Endothelial cell (in vitro differentiated cells): Measurements from ENCODE around the gene TLX2. TPM values are rescaled to one million over a fixed set of nuclear protein-coding genes. Genes with fewer than 3 reads are reported as not detected.

Experiments used
- DNase-seq: peaks from one replicate; pipeline ENCODE4 v3.0.0; 2021; ENCODE audit warnings: low spot score
- H3K27ac Mint-ChIP-seq: one replicate; pipeline ENCODE4 v1.8.0; 2021; ENCODE audit warnings: mixed read lengths, inconsistent platforms; ENCODE audit not compliant: unreplicated experiment
- H3K27me3 Mint-ChIP-seq: one replicate; pipeline ENCODE4 v1.8.0; 2021; ENCODE audit warnings: mild to moderate bottlenecking, moderate library complexity, mixed read lengths, inconsistent platforms; ENCODE audit not compliant: unreplicated experiment
- H3K36me3 Mint-ChIP-seq: one replicate; pipeline ENCODE4 v1.8.0; 2021; ENCODE audit warnings: mild to moderate bottlenecking, low read depth, mixed read lengths, inconsistent platforms; ENCODE audit not compliant: unreplicated experiment
- H3K4me1 Mint-ChIP-seq: one replicate; pipeline ENCODE4 v1.8.0; 2021; ENCODE audit warnings: mild to moderate bottlenecking, mixed read lengths, inconsistent platforms; ENCODE audit not compliant: unreplicated experiment
- H3K4me3 Mint-ChIP-seq: one replicate; pipeline ENCODE4 v1.8.0; 2021; ENCODE audit warnings: mild to moderate bottlenecking, mixed read lengths, inconsistent platforms; ENCODE audit not compliant: unreplicated experiment
- H3K9me3 Mint-ChIP-seq: one replicate; pipeline ENCODE4 v1.8.0; 2021; ENCODE audit warnings: mixed read lengths, inconsistent platforms; ENCODE audit not compliant: unreplicated experiment
- CTCF ChIP-seq: fragments of 200-600 bp; sonication (generic); IDR thresholded peaks from one replicate; pipeline ENCODE4 v1.5.0; 2021; ENCODE audit warnings: antibody characterized with exemption; ENCODE audit not compliant: unreplicated experiment
- total RNA-seq: library from RNA; stranded (reverse); fragmentation: NEBNext Ultra II Directional; extraction: Animal tissue kit (Norgen Biotek cat#: 25700); gene quantifications from one replicate; pipeline ENCODE4 v1.2.1, GENCODE V29; 2021; ENCODE audit not compliant: unreplicated experiment

The TLX2 gene
- total RNA-seq, 1 donor from 2014 or later: not detected

GRCh38 chr2:74530239-74531187 is 16.3 kb downstream of the TLX2 start:
- Mint-ChIP-seq H3K27ac (peak overlapping the region; percentile 48), H3K4me3 (peak overlapping the region; percentile 87), H3K36me3 (peaks cover 39% of the 10 kb centered on the region), H3K4me1 (peaks cover 26% of the 10 kb centered on the region), H3K9me3 (no peaks in the 10 kb centered on the region), H3K27me3 (peaks cover 12% of the 10 kb centered on the region)
- TF ChIP-seq CTCF: no peak
- DNase-seq: peak; percentile 29

DNA sequence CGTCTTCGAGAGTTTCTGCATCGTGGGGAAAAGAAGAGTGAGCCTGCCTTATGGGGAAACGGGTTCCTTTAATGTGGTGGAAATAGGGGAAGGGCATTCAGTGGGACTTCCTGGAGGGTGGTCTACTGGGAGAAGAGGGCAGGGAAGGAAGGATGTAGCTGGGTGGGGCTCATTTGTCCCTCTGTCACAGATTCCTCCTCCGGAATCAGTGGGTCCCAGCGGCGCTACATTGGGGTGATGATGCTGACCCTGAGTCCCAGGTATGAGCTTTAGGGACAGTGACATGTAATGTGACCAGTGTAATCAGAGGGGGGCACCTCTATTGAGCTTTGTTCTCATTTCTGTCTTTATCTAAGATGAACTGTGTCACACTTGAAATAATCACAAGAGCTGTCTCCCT is 17.4 kb downstream of the TLX2 start:
- H3K9me3 Mint-ChIP-seq: no peaks in the 10 kb centered on the region
- TF ChIP-seq CTCF: no peak
- no peak for DNase-seq
- peak overlapping the region; percentile 62 for H3K4me3 Mint-ChIP-seq
- H3K4me1 Mint-ChIP-seq: peaks cover 18% of the 10 kb centered on the region
- H3K27ac Mint-ChIP-seq: peak overlapping the region; percentile 25
- H3K27me3 Mint-ChIP-seq: peaks cover 12% of the 10 kb centered on the region
- H3K36me3 Mint-ChIP-seq: peaks cover 33% of the 10 kb centered on the region

DNA sequence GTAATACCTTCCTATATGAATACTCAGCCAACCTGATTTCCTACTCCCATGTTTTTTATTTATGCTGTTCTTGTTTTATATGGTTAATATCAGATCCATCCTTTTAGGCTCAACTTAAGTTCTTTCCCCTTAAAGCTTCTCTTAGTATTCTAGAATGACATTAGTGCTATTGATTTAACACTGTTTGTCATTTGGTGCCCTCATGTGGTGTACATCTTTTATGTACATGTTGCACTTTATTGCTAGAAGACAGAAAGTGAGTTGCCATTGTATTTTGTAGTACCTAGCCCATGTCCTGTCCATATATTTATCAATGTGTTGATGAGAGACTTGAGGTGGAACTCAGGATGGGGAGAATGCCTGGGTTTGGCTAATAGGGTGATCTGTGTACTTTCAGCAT is 18.0 kb downstream of the TLX2 start:
- peaks cover 18% of the 10 kb centered on the region for H3K4me1 Mint-ChIP-seq
- H3K4me3 Mint-ChIP-seq: no peak overlapping the region
- H3K27me3 Mint-ChIP-seq: peaks cover 12% of the 10 kb centered on the region
- no peak for TF ChIP-seq CTCF
- DNase-seq: no peak
- peak overlapping the region; percentile 2 for H3K27ac Mint-ChIP-seq
- H3K9me3 Mint-ChIP-seq: no peaks in the 10 kb centered on the region
- peaks cover 28% of the 10 kb centered on the region for H3K36me3 Mint-ChIP-seq

- Mint-ChIP-seq H3K27me3 (peaks cover 7% of the 10 kb centered on the region), H3K4me1 (peaks cover 12% of the 10 kb centered on the region), H3K36me3 (peaks cover 16% of the 10 kb centered on the region), H3K4me3 (peak overlapping the region; percentile 17), H3K9me3 (no peaks in the 10 kb centered on the region), H3K27ac (no peak overlapping the region)
- no peak for TF ChIP-seq CTCF
- no peak for DNase-seq
Observed at GRCh38 chr2:74533464-74533863, 19.2 kb downstream of the TLX2 start.

GRCh38 chr2:74534411-74534810 is 20.2 kb downstream of the TLX2 start:
- H3K36me3 Mint-ChIP-seq: peaks cover 13% of the 10 kb centered on the region
- no peak overlapping the region for H3K27ac Mint-ChIP-seq
- no peak for TF ChIP-seq CTCF
- DNase-seq: no peak
- H3K4me1 Mint-ChIP-seq: peaks cover 5% of the 10 kb centered on the region
- H3K9me3 Mint-ChIP-seq: no peaks in the 10 kb centered on the region
- H3K4me3 Mint-ChIP-seq: no peak overlapping the region
- peaks cover 2% of the 10 kb centered on the region for H3K27me3 Mint-ChIP-seq
